ENCODE results near the gene PCYT2. TPM values are rescaled to one million over a fixed set of nuclear protein-coding genes. Genes with fewer than 3 reads are reported as not detected.

PCYT2 gene
- total RNA-seq, 1 donor from 2014 or later = 27.6 TPM

GRCh38 chr17:81914103-81914850, 3.1 kb upstream of the PCYT2 start:
- DNase-seq (ENCODE audit: low read depth in 2 of 2) = no peak

GRCh38 chr17:81913394-81914102, 2.3 kb upstream of the PCYT2 start:
- no peak for DNase-seq (ENCODE audit: low read depth in 2 of 2)

- DNase-seq (ENCODE audit: low read depth in 2 of 2) = no peak
Observed at GRCh38 chr17:81912441-81913309, 1.5 kb upstream of the PCYT2 start.

GRCh38 chr17:81911969-81912368, 770 bp upstream of the PCYT2 start:
- DNase-seq (ENCODE audit: low read depth in 2 of 2) = no peak

GRCh38 chr17:81910840-81911276, 341 bp downstream of the PCYT2 start:
- no peak for DNase-seq (ENCODE audit: low read depth in 2 of 2)

GRCh38 chr17:81909966-81910839, 996 bp downstream of the PCYT2 start:
- DNase-seq (ENCODE audit: low read depth in 2 of 2) = peak; percentile 22 to 38

GRCh38 chr17:81909231-81909630, 2.0 kb downstream of the PCYT2 start:
- DNase-seq (ENCODE audit: low read depth in 2 of 2) = no peak

- no peak for DNase-seq (ENCODE audit: low read depth in 2 of 2)
Observed at GRCh38 chr17:81908793-81909192, 2.4 kb downstream of the PCYT2 start.

- no peak for DNase-seq (ENCODE audit: low read depth in 2 of 2)
Observed at GRCh38 chr17:81907219-81908145, 3.7 kb downstream of the PCYT2 start.

- no peak for DNase-seq (ENCODE audit: low read depth in 2 of 2)
Observed at GRCh38 chr17:81906476-81907218, 4.6 kb downstream of the PCYT2 start.

GRCh38 chr17:81905993-81906392, 5.2 kb downstream of the PCYT2 start:
- no peak for DNase-seq (ENCODE audit: low read depth in 2 of 2)

GRCh38 chr17:81905424-81905875, 5.7 kb downstream of the PCYT2 start:
- no peak for DNase-seq (ENCODE audit: low read depth in 2 of 2)

- DNase-seq (ENCODE audit: low read depth in 2 of 2) = no peak
Observed at GRCh38 chr17:81904600-81905423, 6.4 kb downstream of the PCYT2 start.

GRCh38 chr17:81903896-81904599, 7.2 kb downstream of the PCYT2 start:
- no peak for DNase-seq (ENCODE audit: low read depth in 2 of 2)

- no peak for DNase-seq (ENCODE audit: low read depth in 2 of 2)
Observed at GRCh38 chr17:81903415-81903831, 7.8 kb downstream of the PCYT2 start.

GRCh38 chr17:81902653-81903414, 8.4 kb downstream of the PCYT2 start:
- no peak for DNase-seq (ENCODE audit: low read depth in 2 of 2)

Data from lung microvascular endothelial cell (primary cell).